SK-N-SH (cell line): ENCODE measurements around the gene KCNK16.

ENCODE experiments used
- CTCF ChIP-seq: fragments of 200-600 bp; sonication (generic); IDR thresholded peaks from 2 replicates; pipeline ENCODE4 v1.6.1; 2017; ENCODE audit warnings: antibody characterized with exemption, mild to moderate bottlenecking, moderate library complexity
- EZH2phosphoT487 ChIP-seq: fragments of 200-600 bp; sonication (generic); IDR thresholded peaks from 2 replicates; pipeline ENCODE4 v1.6.1; 2017; ENCODE audit warnings: low read depth, mixed run types, mild to moderate bottlenecking, antibody characterized with exemption, moderate library complexity, borderline replicate concordance
- FOXM1 ChIP-seq: IDR thresholded peaks from 2 replicates; pipeline ENCODE4 v1.4.0; 2012; ENCODE audit warnings: low read depth, mild to moderate bottlenecking
- GABPA ChIP-seq: IDR thresholded peaks from 2 replicates; pipeline ENCODE4 v1.4.0; 2012; ENCODE audit warnings: low read depth, mild to moderate bottlenecking
- GATA2 ChIP-seq: sonication (generic); formaldehyde crosslinking; IDR thresholded peaks from 2 replicates; pipeline ENCODE4 v1.5.0; 2020; ENCODE audit warnings: mild to moderate bottlenecking, missing genetic modification reagents
- MAX ChIP-seq: IDR thresholded peaks from 2 replicates; pipeline ENCODE4 v1.4.0; 2012; ENCODE audit warnings: low read depth
- MXI1 ChIP-seq: IDR thresholded peaks from 2 replicates; pipeline ENCODE4 v1.6.1; 2012; ENCODE audit warnings: mild to moderate bottlenecking, low read depth, low read length, improper control_type of control experiment
- POLR2AphosphoS5 ChIP-seq: IDR thresholded peaks from 2 replicates; pipeline ENCODE4 v1.6.1; 2012; ENCODE audit warnings: low read depth, low read length
- RCOR1 ChIP-seq: fragments of 150-350 bp; IDR thresholded peaks from 2 replicates; pipeline ENCODE4 v1.6.1; 2017; ENCODE audit warnings: antibody characterized with exemption, low read length
- REST ChIP-seq: IDR thresholded peaks from 2 replicates; pipeline ENCODE4 v1.6.1; 2012; ENCODE audit warnings: mild to moderate bottlenecking, low read depth, low read length, moderate library complexity
- SIN3A ChIP-seq: IDR thresholded peaks from 2 replicates; pipeline ENCODE4 v1.6.1; 2012; ENCODE audit warnings: low read depth, mild to moderate bottlenecking, low read length, moderate library complexity, borderline replicate concordance
- TEAD4 ChIP-seq: IDR thresholded peaks from 2 replicates; pipeline ENCODE4 v1.4.0; 2012; ENCODE audit warnings: mild to moderate bottlenecking, borderline replicate concordance; ENCODE audit not compliant: insufficient read depth
- USF2 ChIP-seq: fragments of 150-350 bp; IDR thresholded peaks from 2 replicates; pipeline ENCODE4 v1.6.1; 2017; ENCODE audit warnings: antibody characterized with exemption, low read length, low read depth, borderline replicate concordance

- TF ChIP-seq USF2 (no peak), MXI1 (no peak), CTCF (no peak), EZH2phosphoT487 (no peak), GABPA (no peak), POLR2AphosphoS5 (no peak), TEAD4 (no peak), SIN3A (no peak), FOXM1 (no peak), REST (no peak), MAX (no peak), GATA2 (CRISPR knock-in tag) (no peak), RCOR1 (no peak)
Measured at GRCh38 chr6:39307462-39307861, 15.0 kb downstream of the KCNK16 start.
